CD4-positive, CD25-positive, alpha-beta regulatory T cell (primary cell): Measurements from ENCODE around the gene MCC. TPM values are rescaled to one million over a fixed set of nuclear protein-coding genes. Genes with fewer than 3 reads are reported as not detected.

Source experiments
- ATAC-seq, 2 donors: fragments of 150-1000 bp; cut with Tn5 transposase; one replicate each; pipeline ENCODE4 v1.10.0; 2021; ENCODE audit warnings: low read depth in 2 of 2, moderate number of reproducible peaks in 2 of 2, moderate library complexity in 1 of 2
- DNase-seq, 3 donors: peaks; one replicate each; pipeline versions ENCODE4 v3.0.0 to v3.0.0-alpha.2; 2012 to 2022; ENCODE audit warnings: mixed read lengths in 1 of 3
- H3K27ac ChIP-seq: one replicate; pipeline ENCODE4 v1.7.0; 2013; ENCODE audit warnings: mild to moderate bottlenecking, low read length; ENCODE audit not compliant: insufficient read depth, poor library complexity, severe bottlenecking
- H3K27me3 ChIP-seq: one replicate; pipeline ENCODE4 v1.7.0; 2013; ENCODE audit warnings: low read length; ENCODE audit not compliant: control insufficient read depth, insufficient read depth
- H3K36me3 ChIP-seq: one replicate; pipeline ENCODE4 v1.7.0; 2013; ENCODE audit warnings: mild to moderate bottlenecking, low read length, moderate library complexity; ENCODE audit not compliant: control insufficient read depth, insufficient read depth
- H3K4me1 ChIP-seq: 2 replicates; pipeline ENCODE4 v1.7.0; 2013; ENCODE audit warnings: mild to moderate bottlenecking, low read length; ENCODE audit not compliant: insufficient read depth, control insufficient read depth, poor library complexity, severe bottlenecking
- H3K4me3 ChIP-seq: one replicate; pipeline ENCODE4 v1.7.0; 2013; ENCODE audit warnings: low read depth, mild to moderate bottlenecking, low read length, moderate library complexity
- H3K9me3 ChIP-seq, 2 experiments: 1 replicate in 1 of 2; 2 replicates in 1 of 2; pipeline ENCODE4 v1.7.0; 2013; ENCODE audit warnings: low read length in 2 of 2, mild to moderate bottlenecking in 1 of 2, moderate library complexity in 1 of 2; ENCODE audit not compliant: control insufficient read depth in 2 of 2
- H3K27ac Mint-ChIP-seq, 3 donors: one replicate each; pipeline ENCODE4 v1.8.0; 2020 to 2022; ENCODE audit warnings: mild to moderate bottlenecking in 3 of 3, mixed read lengths in 3 of 3, moderate library complexity in 2 of 3
- H3K27me3 Mint-ChIP-seq: one replicate; pipeline ENCODE4 v1.8.0; 2022; ENCODE audit warnings: mild to moderate bottlenecking, mixed read lengths
- H3K36me3 Mint-ChIP-seq: one replicate; pipeline ENCODE4 v1.8.0; 2020; ENCODE audit warnings: mixed read lengths
- H3K4me1 Mint-ChIP-seq, 4 donors: one replicate each; pipeline ENCODE4 v1.8.0; 2020 to 2022; ENCODE audit warnings: mixed read lengths in 4 of 4, mild to moderate bottlenecking in 1 of 4
- H3K4me3 Mint-ChIP-seq, 4 donors: one replicate each; pipeline ENCODE4 v1.8.0; 2020 to 2022; ENCODE audit warnings: mild to moderate bottlenecking in 4 of 4, mixed read lengths in 4 of 4, moderate library complexity in 3 of 4
- H3K9me3 Mint-ChIP-seq, 7 donors: one replicate each; pipeline ENCODE4 v1.8.0; 2020 to 2022; ENCODE audit warnings: mixed read lengths in 7 of 7, mild to moderate bottlenecking in 3 of 7, moderate library complexity in 2 of 7
- polyA plus RNA-seq, 4 donors: library from polyadenylated mRNA; unstranded; fragments of 300-500 nt; fragmentation: Illumina TruSeq; gene quantifications; one replicate each; pipeline ENCODE4 v1.2.3, GENCODE V29; 2021
- total RNA-seq: library from RNA; stranded (reverse); gene quantifications from one replicate; pipeline ENCODE4 v1.2.3, GENCODE V29; 2022

Gene MCC
- total and polyA plus RNA-seq, 5 donors from 2014 or later, result 0.47 to 11.1 (median 3.4) TPM

- H3K4me1 ChIP-seq, result peaks cover 3% of the 10 kb centered on the region
- no peak for ATAC-seq
- H3K4me3 Mint-ChIP-seq, result no peak overlapping the region
- H3K36me3 ChIP-seq, result no peaks in the 10 kb centered on the region
- H3K36me3 Mint-ChIP-seq, result no peaks in the 10 kb centered on the region
- H3K9me3 Mint-ChIP-seq, result peaks cover 0 to 1% (median 0%) of the 10 kb centered on the region in 7 donors
- no peaks in the 10 kb centered on the region for H3K9me3 ChIP-seq
- H3K4me1 Mint-ChIP-seq, result peaks cover 7 to 37% (median 14%) of the 10 kb centered on the region in 4 donors
- H3K27me3 ChIP-seq, result no peaks in the 10 kb centered on the region
- DNase-seq, result no peak
- H3K27ac Mint-ChIP-seq, result no peak overlapping the region
- no peak overlapping the region for H3K4me3 ChIP-seq
- peaks cover 7% of the 10 kb centered on the region for H3K27me3 Mint-ChIP-seq
- H3K27ac ChIP-seq, result no peak overlapping the region
These were observed 218.9 kb downstream of the MCC start for GRCh38 chr5:113269023-113269997.

DNA sequence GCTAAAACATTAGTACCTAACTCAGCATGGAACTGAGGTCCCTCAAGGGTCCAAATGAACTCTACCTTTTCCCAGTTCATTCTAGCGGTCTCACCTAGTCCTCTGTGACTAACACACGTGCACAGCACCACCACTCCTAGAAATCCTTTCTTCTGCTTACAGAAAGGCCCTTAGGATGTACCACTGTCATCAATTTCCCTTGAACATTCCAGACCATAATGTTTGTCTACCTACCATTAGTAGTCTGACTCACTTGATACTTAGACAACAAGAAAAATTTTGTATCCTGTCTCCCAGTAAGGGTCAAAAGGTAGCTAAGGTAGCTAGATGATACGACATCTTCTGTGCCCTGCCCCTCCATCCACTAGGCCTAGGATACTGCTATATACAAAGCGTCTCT is 220.0 kb downstream of the MCC start:
- no peaks in the 10 kb centered on the region for H3K27me3 ChIP-seq
- no peaks in the 10 kb centered on the region for H3K36me3 ChIP-seq
- H3K4me1 Mint-ChIP-seq, result peaks cover 7 to 28% (median 10%) of the 10 kb centered on the region in 4 donors
- no peak for DNase-seq
- peaks cover 0 to 1% (median 0%) of the 10 kb centered on the region in 7 donors for H3K9me3 Mint-ChIP-seq
- no peak for ATAC-seq
- no peak overlapping the region for H3K27ac ChIP-seq
- H3K4me3 ChIP-seq, result no peak overlapping the region
- no peak overlapping the region for H3K27ac Mint-ChIP-seq
- no peaks in the 10 kb centered on the region for H3K4me1 ChIP-seq
- H3K4me3 Mint-ChIP-seq, result no peak overlapping the region
- no peaks in the 10 kb centered on the region for H3K9me3 ChIP-seq
- no peaks in the 10 kb centered on the region for H3K36me3 Mint-ChIP-seq
- peaks cover 7% of the 10 kb centered on the region for H3K27me3 Mint-ChIP-seq

GRCh38 chr5:113267361-113267900 is 220.8 kb downstream of the MCC start:
- DNase-seq (no peak), ATAC-seq (no peak)
- no peak overlapping the region for H3K27ac ChIP-seq
- Mint-ChIP-seq H3K27me3 (peaks cover 7% of the 10 kb centered on the region), H3K4me3 (no peak overlapping the region), H3K4me1 (peaks cover 7 to 21% (median 10%) of the 10 kb centered on the region in 4 donors), H3K9me3 (peaks cover 0 to 1% (median 0%) of the 10 kb centered on the region in 7 donors), H3K27ac (no peak overlapping the region), H3K36me3 (no peaks in the 10 kb centered on the region)
- H3K4me3 ChIP-seq, result no peak overlapping the region
- H3K36me3 ChIP-seq, result no peaks in the 10 kb centered on the region
- no peaks in the 10 kb centered on the region for H3K9me3 ChIP-seq
- no peaks in the 10 kb centered on the region for H3K27me3 ChIP-seq
- H3K4me1 ChIP-seq, result no peaks in the 10 kb centered on the region

- no peaks in the 10 kb centered on the region for H3K9me3 ChIP-seq
- DNase-seq (no peak), ATAC-seq (no peak)
- Mint-ChIP-seq H3K27ac (no peak overlapping the region), H3K4me3 (no peak overlapping the region), H3K27me3 (peaks cover 7% of the 10 kb centered on the region), H3K4me1 (peaks cover 7 to 21% (median 10%) of the 10 kb centered on the region in 4 donors), H3K36me3 (no peaks in the 10 kb centered on the region), H3K9me3 (peaks cover 0 to 1% (median 0%) of the 10 kb centered on the region in 7 donors)
- H3K27me3 ChIP-seq, result no peaks in the 10 kb centered on the region
- H3K4me3 ChIP-seq, result no peak overlapping the region
- no peak overlapping the region for H3K27ac ChIP-seq
- no peaks in the 10 kb centered on the region for H3K4me1 ChIP-seq
- H3K36me3 ChIP-seq, result no peaks in the 10 kb centered on the region
These were observed 221.4 kb downstream of the MCC start for GRCh38 chr5:113266913-113267227.

- Mint-ChIP-seq H3K9me3 (peaks cover 0 to 1% (median 0%) of the 10 kb centered on the region in 7 donors), H3K27ac (peak overlapping the region in 1 of 3 donors; percentile 15), H3K27me3 (peaks cover 7% of the 10 kb centered on the region), H3K4me3 (no peak overlapping the region), H3K4me1 (peaks cover 7 to 21% (median 10%) of the 10 kb centered on the region in 4 donors), H3K36me3 (no peaks in the 10 kb centered on the region)
- H3K4me1 ChIP-seq, result no peaks in the 10 kb centered on the region
- H3K9me3 ChIP-seq, result no peaks in the 10 kb centered on the region
- H3K27me3 ChIP-seq, result no peaks in the 10 kb centered on the region
- H3K27ac ChIP-seq, result no peak overlapping the region
- no peaks in the 10 kb centered on the region for H3K36me3 ChIP-seq
- ATAC-seq, result no peak
- DNase-seq, result no peak
- H3K4me3 ChIP-seq, result no peak overlapping the region
These were observed 221.9 kb downstream of the MCC start for GRCh38 chr5:113266227-113266912.

DNA sequence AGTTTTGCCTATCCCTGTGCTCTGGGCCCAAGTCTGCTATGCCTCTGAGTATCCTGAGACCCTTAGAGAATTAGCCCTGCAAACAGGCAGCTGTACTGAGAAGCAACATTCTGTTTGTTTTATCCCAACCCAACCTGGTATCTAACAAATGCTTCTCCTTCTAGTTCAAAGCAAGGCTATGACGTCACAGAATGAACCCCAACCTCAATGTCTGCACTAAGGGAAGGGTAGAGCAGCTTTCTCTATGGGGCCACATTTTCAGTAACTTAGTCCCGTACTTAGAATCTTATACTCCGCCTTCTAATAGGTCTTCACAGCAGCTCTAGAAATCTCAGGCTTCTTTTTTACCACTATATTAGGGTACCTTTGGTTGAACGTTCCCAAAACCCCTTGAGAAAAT is 223.1 kb downstream of the MCC start:
- ATAC-seq (no peak), DNase-seq (no peak)
- H3K27me3 Mint-ChIP-seq, result peaks cover 7% of the 10 kb centered on the region

DNA sequence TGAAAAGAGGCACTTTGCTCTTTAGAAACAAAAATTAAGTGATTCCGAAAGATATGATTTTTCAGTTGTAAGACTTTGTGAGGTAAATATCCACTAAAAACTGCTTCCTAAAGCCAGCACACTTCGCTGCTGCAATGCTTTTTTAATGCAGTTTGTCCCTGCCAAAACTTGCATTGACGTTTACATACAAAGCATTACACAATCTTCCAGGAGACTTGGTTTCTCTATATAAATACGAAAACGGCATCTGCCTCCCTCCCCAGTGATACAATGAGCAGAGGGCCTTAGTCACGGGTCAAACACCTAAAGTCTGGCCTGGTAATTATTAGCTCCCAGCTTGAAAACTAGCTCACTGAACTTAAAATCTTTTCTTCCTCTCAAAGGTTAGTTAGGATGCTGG is 224.2 kb downstream of the MCC start:
- Mint-ChIP-seq H3K27ac (no peak overlapping the region), H3K36me3 (no peaks in the 10 kb centered on the region), H3K4me3 (no peak overlapping the region), H3K4me1 (peaks cover 0 to 4% (median 3%) of the 10 kb centered on the region in 4 donors), H3K27me3 (peaks cover 4% of the 10 kb centered on the region), H3K9me3 (peaks cover 0 to 1% (median 0%) of the 10 kb centered on the region in 7 donors)
- no peaks in the 10 kb centered on the region for H3K36me3 ChIP-seq
- no peaks in the 10 kb centered on the region for H3K9me3 ChIP-seq
- no peak overlapping the region for H3K27ac ChIP-seq
- ATAC-seq (no peak), DNase-seq (no peak)
- H3K4me3 ChIP-seq, result no peak overlapping the region
- H3K4me1 ChIP-seq, result no peaks in the 10 kb centered on the region
- peaks cover 2% of the 10 kb centered on the region for H3K27me3 ChIP-seq

More for the DNA sequence above, 223.1 kb downstream of the MCC start:
- H3K27ac ChIP-seq, result no peak overlapping the region
- Mint-ChIP-seq H3K27ac (no peak overlapping the region), H3K9me3 (peaks cover 0 to 1% (median 0%) of the 10 kb centered on the region in 7 donors), H3K4me1 (peaks cover 7 to 16% (median 10%) of the 10 kb centered on the region in 4 donors), H3K36me3 (no peaks in the 10 kb centered on the region), H3K4me3 (no peak overlapping the region)
- no peak overlapping the region for H3K4me3 ChIP-seq
- H3K9me3 ChIP-seq, result no peaks in the 10 kb centered on the region
- no peaks in the 10 kb centered on the region for H3K4me1 ChIP-seq
- H3K36me3 ChIP-seq, result no peaks in the 10 kb centered on the region
- H3K27me3 ChIP-seq, result no peaks in the 10 kb centered on the region
